Activated T-helper 1 cell treated with anti-CD3 and anti-CD28 coated beads, Interleukin-2, amount 50 U/mL, for 16 hours (primary cell): ENCODE data around the gene RIT1.

Experiments used
- DNase-seq, 2 donors: peaks; one replicate each; pipeline ENCODE4 v3.0.0-alpha.2; 2020; ENCODE audit warnings: low read depth in 1 of 2, low spot score in 1 of 2

The RIT1 gene

GRCh38 chr1:155911156-155912055 lies at the start of gene RIT1:
Gene RIT1, minus strand, starts transcription at chr1:155911349. Its CDS starts 588 bp downstream, at chr1:155910761.
- DNase-seq, result peak; percentile 70 to 78

GRCh38 chr1:155960081-155960745 lies 49.1 kb upstream of the RIT1 start:
- DNase-seq, result no peak

GRCh38 chr1:155957411-155957915 lies 46.3 kb upstream of the RIT1 start:
- no peak for DNase-seq

GRCh38 chr1:155954645-155955044 lies 43.5 kb upstream of the RIT1 start:
- no peak for DNase-seq

GRCh38 chr1:155952505-155952890 lies 41.3 kb upstream of the RIT1 start:
- no peak for DNase-seq

- no peak for DNase-seq
These were observed 40.8 kb upstream of the RIT1 start for GRCh38 chr1:155951753-155952504.

- DNase-seq, result no peak
These were observed 39.7 kb upstream of the RIT1 start for GRCh38 chr1:155950829-155951228.

GRCh38 chr1:155947741-155948140 lies 36.6 kb upstream of the RIT1 start:
- DNase-seq, result no peak

GRCh38 chr1:155947292-155947691 lies 36.1 kb upstream of the RIT1 start:
- DNase-seq, result no peak

- no peak for DNase-seq
These were observed 35.6 kb upstream of the RIT1 start for GRCh38 chr1:155946633-155947219.

GRCh38 chr1:155944444-155944799 lies 33.3 kb upstream of the RIT1 start:
- DNase-seq, result no peak

GRCh38 chr1:155942578-155943141 lies 31.5 kb upstream of the RIT1 start:
- no peak for DNase-seq

- no peak for DNase-seq
These were observed 30.8 kb upstream of the RIT1 start for GRCh38 chr1:155941845-155942531.

GRCh38 chr1:155940993-155941844 lies 30.1 kb upstream of the RIT1 start, which contains the start of gene RXFP4:
Gene RXFP4, plus strand, starts transcription at chr1:155941638. Its CDS starts 72 bp downstream, at chr1:155941710.
- no peak for DNase-seq

- no peak for DNase-seq
These were observed 29.4 kb upstream of the RIT1 start for GRCh38 chr1:155940482-155940992.

- DNase-seq, result no peak
These were observed 27.1 kb upstream of the RIT1 start for GRCh38 chr1:155938220-155938627.

GRCh38 chr1:155934936-155935590 lies 23.9 kb upstream of the RIT1 start:
- no peak for DNase-seq
